Fibroblast of mammary gland (primary cell): ENCODE data around the gene WSCD2.

Experiments
- DNase-seq: peaks from one replicate; pipeline ENCODE4 v3.0.0-alpha.2; 2010; ENCODE audit warnings: low read depth
- H3K4me3 ChIP-seq: 2 replicates; pipeline ENCODE4 v1.5.1; 2011; ENCODE audit warnings: low read depth, mild to moderate bottlenecking, low read length, moderate library complexity; ENCODE audit not compliant: control insufficient read depth
- TF ChIP-seq, protein P1 (sequence below): conservative IDR thresholded peaks from 2 replicates; pipeline ENCODE4 v1.5.1; 2011; ENCODE audit warnings: low read depth, low read length, inconsistent platforms; ENCODE audit not compliant: control insufficient read depth, insufficient read depth

WSCD2 gene

GRCh38 chr12:108268397-108268796 lies 139.3 kb downstream of the WSCD2 start:
- H3K4me3 ChIP-seq: no peak overlapping the region
- TF ChIP-seq, protein P1, sequence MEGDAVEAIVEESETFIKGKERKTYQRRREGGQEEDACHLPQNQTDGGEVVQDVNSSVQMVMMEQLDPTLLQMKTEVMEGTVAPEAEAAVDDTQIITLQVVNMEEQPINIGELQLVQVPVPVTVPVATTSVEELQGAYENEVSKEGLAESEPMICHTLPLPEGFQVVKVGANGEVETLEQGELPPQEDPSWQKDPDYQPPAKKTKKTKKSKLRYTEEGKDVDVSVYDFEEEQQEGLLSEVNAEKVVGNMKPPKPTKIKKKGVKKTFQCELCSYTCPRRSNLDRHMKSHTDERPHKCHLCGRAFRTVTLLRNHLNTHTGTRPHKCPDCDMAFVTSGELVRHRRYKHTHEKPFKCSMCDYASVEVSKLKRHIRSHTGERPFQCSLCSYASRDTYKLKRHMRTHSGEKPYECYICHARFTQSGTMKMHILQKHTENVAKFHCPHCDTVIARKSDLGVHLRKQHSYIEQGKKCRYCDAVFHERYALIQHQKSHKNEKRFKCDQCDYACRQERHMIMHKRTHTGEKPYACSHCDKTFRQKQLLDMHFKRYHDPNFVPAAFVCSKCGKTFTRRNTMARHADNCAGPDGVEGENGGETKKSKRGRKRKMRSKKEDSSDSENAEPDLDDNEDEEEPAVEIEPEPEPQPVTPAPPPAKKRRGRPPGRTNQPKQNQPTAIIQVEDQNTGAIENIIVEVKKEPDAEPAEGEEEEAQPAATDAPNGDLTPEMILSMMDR: no peak
- DNase-seq: no peak

GRCh38 chr12:108269224-108269623 lies 140.1 kb downstream of the WSCD2 start:
- DNase-seq: no peak
- no peak overlapping the region for H3K4me3 ChIP-seq
- TF ChIP-seq, protein P1: no peak

DNA sequence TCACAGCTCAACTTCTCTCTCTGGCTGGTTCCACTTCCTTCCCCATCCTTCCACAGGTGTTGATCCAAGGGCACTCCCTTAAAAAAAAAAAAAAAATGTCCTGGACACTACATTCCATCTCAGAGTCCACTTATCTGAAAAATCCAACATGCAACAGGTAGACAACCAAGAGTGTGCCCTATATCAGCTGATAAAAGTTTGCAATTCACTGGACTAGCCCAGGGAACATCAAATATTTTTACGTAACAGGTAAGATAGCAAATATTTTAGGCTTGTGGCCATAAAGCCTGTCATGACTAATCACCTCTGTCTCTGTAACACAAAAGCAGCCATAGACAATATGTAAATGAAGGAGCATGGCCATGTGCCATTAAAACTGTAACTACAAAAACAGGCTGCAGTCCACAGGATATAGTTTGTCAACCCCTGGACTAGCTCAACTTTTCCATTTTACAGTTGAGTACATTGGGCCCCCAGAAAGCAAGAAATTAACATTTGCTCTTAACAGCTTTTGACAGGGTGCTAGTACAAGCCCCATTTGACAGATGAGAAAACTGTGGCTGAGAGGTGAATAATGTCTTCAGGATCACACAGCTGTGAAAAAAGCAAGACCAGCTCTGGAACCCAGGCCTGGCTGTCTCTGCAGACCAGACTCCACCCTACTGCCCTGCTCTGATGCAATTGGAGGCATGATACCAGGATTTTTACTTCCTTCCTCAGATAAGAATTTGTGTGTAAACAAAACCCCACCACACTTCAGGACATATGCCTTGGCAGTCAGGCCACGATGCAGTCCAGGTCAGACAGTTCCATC lies 141.2 kb downstream of the WSCD2 start:
- TF ChIP-seq, protein P1: no peak
- no peak overlapping the region for H3K4me3 ChIP-seq
- DNase-seq: no peak

- no peak for DNase-seq
- no peak overlapping the region for H3K4me3 ChIP-seq
- TF ChIP-seq, protein P1: no peak
Observed at GRCh38 chr12:108270849-108271143, 141.7 kb downstream of the WSCD2 start.

DNA sequence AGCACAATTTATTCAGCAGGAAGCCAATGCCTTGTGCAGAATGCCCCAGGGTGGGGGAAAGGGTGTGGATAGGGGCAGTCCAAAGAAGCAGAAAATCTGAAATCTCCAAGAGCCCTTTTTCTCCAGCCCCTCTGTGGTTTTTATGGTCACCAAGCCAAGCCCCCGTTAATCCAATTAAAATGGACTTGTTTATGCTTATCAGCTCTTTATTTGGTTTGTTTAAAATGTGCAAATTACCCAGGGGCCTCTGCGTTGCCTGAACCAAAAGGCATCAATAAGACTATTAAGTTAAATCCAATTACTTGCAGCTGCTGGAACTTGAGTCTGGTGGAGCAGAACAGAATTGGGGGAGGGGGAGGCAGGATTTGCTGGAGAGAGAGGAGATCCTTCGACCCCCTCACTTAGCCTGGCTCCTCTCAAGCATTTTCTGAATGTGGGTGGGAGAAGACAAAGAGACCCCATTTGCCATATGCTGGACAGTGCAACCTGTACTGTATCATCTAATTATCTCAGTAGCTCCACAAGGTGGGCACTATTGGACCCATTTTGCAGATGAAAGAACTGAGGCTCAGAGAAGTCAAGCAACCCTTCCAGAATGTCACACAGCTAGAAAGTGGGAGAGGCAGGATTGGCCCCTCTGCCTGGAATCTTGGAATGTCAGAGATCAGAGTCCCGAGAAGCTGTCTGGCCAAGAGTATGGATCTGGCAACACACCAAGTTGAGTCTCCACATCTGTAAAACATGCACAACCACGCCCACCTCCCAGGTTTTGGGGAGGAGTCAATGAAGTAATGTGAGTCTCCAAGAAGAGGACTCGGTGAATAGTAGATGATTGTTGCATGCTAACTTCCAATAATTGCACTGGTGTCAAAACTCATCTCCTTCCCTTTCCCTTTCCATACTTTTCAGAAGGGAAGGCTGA lies 143.1 kb downstream of the WSCD2 start:
- DNase-seq: no peak
- H3K4me3 ChIP-seq: no peak overlapping the region
- TF ChIP-seq, protein P1: no peak

DNA sequence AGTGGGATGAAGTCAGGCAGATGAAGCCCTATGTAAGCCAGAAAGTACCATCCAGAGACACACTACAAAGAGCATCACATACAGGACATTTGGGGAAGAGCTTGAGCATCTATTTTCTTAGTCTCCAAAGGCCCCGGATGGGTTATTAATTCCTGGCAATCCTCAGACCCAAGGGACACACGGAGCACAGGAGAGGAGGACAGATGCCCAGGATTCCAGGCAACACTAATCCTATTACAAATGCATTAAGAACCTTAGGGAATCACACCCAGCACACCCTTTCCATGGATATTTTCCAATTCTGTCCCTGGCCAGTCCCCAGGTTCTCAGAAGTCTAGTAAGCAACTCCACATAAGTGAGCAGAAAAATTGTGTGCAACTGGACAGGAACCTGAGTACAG lies 144.1 kb downstream of the WSCD2 start:
- H3K4me3 ChIP-seq: no peak overlapping the region
- no peak for DNase-seq
- TF ChIP-seq, protein P1: no peak
